Muscle layer of colon (tissue), 2 donors: Measurements from ENCODE around the gene EBF4.
"Not testable (repeated sequence)": the region's sequence is repeated elsewhere in the genome, so short reads cannot be mapped to it uniquely, and the experiment has no call there.

ENCODE experiments used
- H3K27ac ChIP-seq: one replicate; pipeline ENCODE4 v1.7.0; 2013; ENCODE audit warnings: low read depth, mild to moderate bottlenecking, low read length, moderate library complexity
- H3K27me3 ChIP-seq, 2 donors: one replicate each; pipeline ENCODE4 v1.7.0; 2013; ENCODE audit warnings: low read length in 2 of 2, mild to moderate bottlenecking in 2 of 2; ENCODE audit not compliant: insufficient read depth in 2 of 2, control insufficient read depth in 1 of 2
- H3K36me3 ChIP-seq: one replicate; pipeline ENCODE4 v1.7.0; 2013; ENCODE audit warnings: mild to moderate bottlenecking, low read length; ENCODE audit not compliant: insufficient read depth
- H3K4me1 ChIP-seq: one replicate; pipeline ENCODE4 v1.7.0; 2013; ENCODE audit warnings: mild to moderate bottlenecking, low read length; ENCODE audit not compliant: insufficient read depth
- H3K4me3 ChIP-seq, 2 donors: one replicate each; pipeline ENCODE4 v1.7.0; 2013; ENCODE audit warnings: low read length in 2 of 2, low read depth in 1 of 2, mild to moderate bottlenecking in 1 of 2, moderate library complexity in 1 of 2
- H3K9ac ChIP-seq: one replicate; pipeline ENCODE4 v1.7.0; 2013; ENCODE audit warnings: low read length
- H3K9me3 ChIP-seq: one replicate; pipeline ENCODE4 v1.7.0; 2013; ENCODE audit warnings: mild to moderate bottlenecking, low read length
- donor health status: abdominal sarcoma.
- donor health status: Adenocarcinoma of cecum.

The EBF4 gene

GRCh38 chr20:2695206-2695983 lies 2.8 kb downstream of the EBF4 start:
- H3K27me3 ChIP-seq: peaks cover 0 to 3% of the 10 kb centered on the region in 2 donors
- no peak overlapping the region for H3K9ac ChIP-seq
- no peak overlapping the region for H3K27ac ChIP-seq
- no peaks in the 10 kb centered on the region for H3K9me3 ChIP-seq
- H3K4me1 ChIP-seq: peaks cover 6% of the 10 kb centered on the region
- H3K36me3 ChIP-seq: no peaks in the 10 kb centered on the region
- H3K4me3 ChIP-seq: no peak overlapping the region

GRCh38 chr20:2695984-2696525 lies 3.5 kb downstream of the EBF4 start:
- not testable (repeated sequence) for H3K4me3 ChIP-seq, H3K9ac ChIP-seq, H3K27ac ChIP-seq, H3K9me3 ChIP-seq, H3K4me1 ChIP-seq, H3K36me3 ChIP-seq, H3K27me3 ChIP-seq

- Histone ChIP-seq H3K9me3 (no peaks in the 10 kb centered on the region), H3K4me1 (peaks cover 3% of the 10 kb centered on the region), H3K27me3 (peaks cover 0 to 3% of the 10 kb centered on the region in 2 donors), H3K4me3 (no peak overlapping the region), H3K36me3 (no peaks in the 10 kb centered on the region), H3K27ac (no peak overlapping the region), H3K9ac (no peak overlapping the region)
Observed at GRCh38 chr20:2696646-2697045, 4.1 kb downstream of the EBF4 start.

GRCh38 chr20:2697768-2698167 lies 5.2 kb downstream of the EBF4 start:
- H3K9me3 ChIP-seq: no peaks in the 10 kb centered on the region
- H3K27me3 ChIP-seq: peaks cover 0 to 3% of the 10 kb centered on the region in 2 donors
- H3K27ac ChIP-seq: no peak overlapping the region
- H3K9ac ChIP-seq: no peak overlapping the region
- no peak overlapping the region for H3K4me3 ChIP-seq
- H3K36me3 ChIP-seq: no peaks in the 10 kb centered on the region
- no peaks in the 10 kb centered on the region for H3K4me1 ChIP-seq

GRCh38 chr20:2698186-2698817 lies 5.7 kb downstream of the EBF4 start:
- peaks cover 0 to 3% of the 10 kb centered on the region in 2 donors for H3K27me3 ChIP-seq
- H3K27ac ChIP-seq: no peak overlapping the region
- no peak overlapping the region for H3K4me3 ChIP-seq
- no peak overlapping the region for H3K9ac ChIP-seq
- no peaks in the 10 kb centered on the region for H3K36me3 ChIP-seq
- no peaks in the 10 kb centered on the region for H3K9me3 ChIP-seq
- H3K4me1 ChIP-seq: no peaks in the 10 kb centered on the region

- H3K27me3 ChIP-seq: peaks cover 0 to 3% of the 10 kb centered on the region in 2 donors
- no peak overlapping the region for H3K9ac ChIP-seq
- no peaks in the 10 kb centered on the region for H3K4me1 ChIP-seq
- no peak overlapping the region for H3K27ac ChIP-seq
- H3K36me3 ChIP-seq: no peaks in the 10 kb centered on the region
- H3K9me3 ChIP-seq: no peaks in the 10 kb centered on the region
- H3K4me3 ChIP-seq: no peak overlapping the region
Observed at GRCh38 chr20:2698912-2699311, 6.3 kb downstream of the EBF4 start.

GRCh38 chr20:2699775-2700413 lies 7.3 kb downstream of the EBF4 start:
- H3K27ac ChIP-seq: no peak overlapping the region
- H3K9ac ChIP-seq: no peak overlapping the region
- no peaks in the 10 kb centered on the region for H3K9me3 ChIP-seq
- H3K4me1 ChIP-seq: no peaks in the 10 kb centered on the region
- no peaks in the 10 kb centered on the region for H3K36me3 ChIP-seq
- H3K4me3 ChIP-seq: no peak overlapping the region
- H3K27me3 ChIP-seq: no peaks in the 10 kb centered on the region

- no peaks in the 10 kb centered on the region for H3K4me1 ChIP-seq
- no peak overlapping the region for H3K27ac ChIP-seq
- H3K9ac ChIP-seq: no peak overlapping the region
- H3K27me3 ChIP-seq: no peaks in the 10 kb centered on the region
- no peaks in the 10 kb centered on the region for H3K9me3 ChIP-seq
- no peak overlapping the region for H3K4me3 ChIP-seq
- H3K36me3 ChIP-seq: no peaks in the 10 kb centered on the region
Observed at GRCh38 chr20:2700913-2701620, 8.5 kb downstream of the EBF4 start.

GRCh38 chr20:2701671-2702081 lies 9.1 kb downstream of the EBF4 start:
- H3K4me3 ChIP-seq: no peak overlapping the region
- no peaks in the 10 kb centered on the region for H3K27me3 ChIP-seq
- no peaks in the 10 kb centered on the region for H3K36me3 ChIP-seq
- H3K9me3 ChIP-seq: no peaks in the 10 kb centered on the region
- H3K9ac ChIP-seq: no peak overlapping the region
- no peak overlapping the region for H3K27ac ChIP-seq
- no peaks in the 10 kb centered on the region for H3K4me1 ChIP-seq

- no peak overlapping the region for H3K9ac ChIP-seq
- no peaks in the 10 kb centered on the region for H3K4me1 ChIP-seq
- H3K9me3 ChIP-seq: no peaks in the 10 kb centered on the region
- H3K36me3 ChIP-seq: no peaks in the 10 kb centered on the region
- no peaks in the 10 kb centered on the region for H3K27me3 ChIP-seq
- no peak overlapping the region for H3K27ac ChIP-seq
- no peak overlapping the region for H3K4me3 ChIP-seq
Observed at GRCh38 chr20:2703716-2704475, 11.3 kb downstream of the EBF4 start.
